Astrocyte (in vitro differentiated cells and primary cell): ENCODE measurements around the gene ARID3B. TPM values are rescaled to one million over a fixed set of nuclear protein-coding genes. Genes with fewer than 3 reads are reported as not detected.
"Not testable (repeated sequence)": the region's sequence is repeated elsewhere in the genome, so short reads cannot be mapped to it uniquely, and the experiment has no call there.

ENCODE experiments used
- DNase-seq: peaks from one replicate; pipeline ENCODE4 v3.0.0-alpha.2; 2010; ENCODE audit warnings: low read depth
- FAIRE-seq: peaks from 2 replicates; lab custom pipeline; 2011; peaks lifted over from hg19 to GRCh38; lab: Jason Lieb, UNC
- H2AFZ ChIP-seq: 2 replicates; pipeline ENCODE4 v1.6.0; 2012; ENCODE audit warnings: low read depth, low read length, inconsistent platforms
- H3K27ac ChIP-seq: 2 replicates; pipeline ENCODE4 v1.5.1; 2011; ENCODE audit warnings: low read depth, low read length, inconsistent platforms
- H3K27me3 ChIP-seq: 2 replicates; pipeline ENCODE4 v1.6.0; 2011; ENCODE audit warnings: low read length, inconsistent platforms; ENCODE audit not compliant: insufficient read depth
- H3K36me3 ChIP-seq: 2 replicates; pipeline ENCODE4 v1.5.1; 2011; ENCODE audit warnings: low read length, inconsistent platforms; ENCODE audit not compliant: insufficient read depth
- H3K4me1 ChIP-seq: 2 replicates; pipeline ENCODE4 v1.5.1; 2011; ENCODE audit warnings: low read length, inconsistent platforms; ENCODE audit not compliant: insufficient read depth
- H3K4me2 ChIP-seq: 2 replicates; pipeline ENCODE4 v1.6.0; 2012; ENCODE audit warnings: low read length, inconsistent platforms
- H3K4me3 ChIP-seq: 2 replicates; pipeline ENCODE4 v1.5.1; 2011; ENCODE audit warnings: low read depth, mild to moderate bottlenecking, low read length, inconsistent platforms; ENCODE audit not compliant: insufficient read depth
- H3K79me2 ChIP-seq: 2 replicates; pipeline ENCODE4 v1.6.0; 2012; ENCODE audit warnings: mild to moderate bottlenecking, low read length, inconsistent platforms; ENCODE audit not compliant: insufficient read depth
- H3K9ac ChIP-seq: 2 replicates; pipeline ENCODE4 v1.6.0; 2012; ENCODE audit warnings: mild to moderate bottlenecking, low read length, inconsistent platforms
- H3K9me3 ChIP-seq: 2 replicates; pipeline ENCODE4 v1.5.1; 2012; ENCODE audit warnings: low read depth, mild to moderate bottlenecking, low read length, inconsistent platforms; ENCODE audit not compliant: insufficient read depth
- H4K20me1 ChIP-seq: 2 replicates; pipeline ENCODE4 v1.6.0; 2012; ENCODE audit warnings: low read length, inconsistent platforms; ENCODE audit not compliant: insufficient read depth
- H3K27ac Mint-ChIP-seq: one replicate; pipeline ENCODE4 v1.8.0; 2021; ENCODE audit warnings: mild to moderate bottlenecking, mixed read lengths; ENCODE audit not compliant: unreplicated experiment
- H3K27me3 Mint-ChIP-seq: one replicate; pipeline ENCODE4 v1.8.0; 2021; ENCODE audit warnings: low read depth, mixed read lengths; ENCODE audit not compliant: unreplicated experiment
- H3K36me3 Mint-ChIP-seq: one replicate; pipeline ENCODE4 v1.8.0; 2021; ENCODE audit warnings: low read depth, mixed read lengths; ENCODE audit not compliant: unreplicated experiment
- H3K4me1 Mint-ChIP-seq: one replicate; pipeline ENCODE4 v1.8.0; 2021; ENCODE audit warnings: low read depth, mixed read lengths; ENCODE audit not compliant: unreplicated experiment
- H3K4me3 Mint-ChIP-seq: one replicate; pipeline ENCODE4 v1.8.0; 2021; ENCODE audit warnings: mild to moderate bottlenecking, moderate library complexity, mixed read lengths; ENCODE audit not compliant: unreplicated experiment
- H3K9me3 Mint-ChIP-seq: one replicate; pipeline ENCODE4 v1.8.0; 2021; ENCODE audit warnings: mild to moderate bottlenecking, mixed read lengths; ENCODE audit not compliant: unreplicated experiment
- EZH2 ChIP-seq: IDR thresholded peaks from 2 replicates; pipeline ENCODE4 v1.6.1; 2012; ENCODE audit warnings: mild to moderate bottlenecking, low read length, inconsistent platforms; ENCODE audit not compliant: insufficient read depth
- total RNA-seq: library from RNA; stranded (reverse); gene quantifications from 2 replicates; pipeline ENCODE4 v1.2.1, GENCODE V29; 2021
- TF ChIP-seq, protein P1 (sequence below): IDR thresholded peaks from 2 replicates; pipeline ENCODE4 v1.5.1; 2011; ENCODE audit warnings: low read depth, mild to moderate bottlenecking, inconsistent platforms, low read length, moderate library complexity; ENCODE audit not compliant: insufficient read depth

The ARID3B gene
- total RNA-seq, 1 donor from 2014 or later = 18.5 TPM

- Histone ChIP-seq H3K9ac (no peak overlapping the region), H3K27me3 (no peaks in the 10 kb centered on the region), H3K4me3 (no peak overlapping the region), H3K4me2 (no peak overlapping the region), H3K36me3 (no peaks in the 10 kb centered on the region), H3K4me1 (no peaks in the 10 kb centered on the region), H3K79me2 (no peaks in the 10 kb centered on the region), H3K27ac (no peak overlapping the region), H2AFZ (no peak overlapping the region), H3K9me3 (no peaks in the 10 kb centered on the region), H4K20me1 (no peaks in the 10 kb centered on the region)
- H3K27me3 Mint-ChIP-seq = peaks cover 4% of the 10 kb centered on the region
- no peak overlapping the region for H3K27ac Mint-ChIP-seq
- TF ChIP-seq, protein P1, sequence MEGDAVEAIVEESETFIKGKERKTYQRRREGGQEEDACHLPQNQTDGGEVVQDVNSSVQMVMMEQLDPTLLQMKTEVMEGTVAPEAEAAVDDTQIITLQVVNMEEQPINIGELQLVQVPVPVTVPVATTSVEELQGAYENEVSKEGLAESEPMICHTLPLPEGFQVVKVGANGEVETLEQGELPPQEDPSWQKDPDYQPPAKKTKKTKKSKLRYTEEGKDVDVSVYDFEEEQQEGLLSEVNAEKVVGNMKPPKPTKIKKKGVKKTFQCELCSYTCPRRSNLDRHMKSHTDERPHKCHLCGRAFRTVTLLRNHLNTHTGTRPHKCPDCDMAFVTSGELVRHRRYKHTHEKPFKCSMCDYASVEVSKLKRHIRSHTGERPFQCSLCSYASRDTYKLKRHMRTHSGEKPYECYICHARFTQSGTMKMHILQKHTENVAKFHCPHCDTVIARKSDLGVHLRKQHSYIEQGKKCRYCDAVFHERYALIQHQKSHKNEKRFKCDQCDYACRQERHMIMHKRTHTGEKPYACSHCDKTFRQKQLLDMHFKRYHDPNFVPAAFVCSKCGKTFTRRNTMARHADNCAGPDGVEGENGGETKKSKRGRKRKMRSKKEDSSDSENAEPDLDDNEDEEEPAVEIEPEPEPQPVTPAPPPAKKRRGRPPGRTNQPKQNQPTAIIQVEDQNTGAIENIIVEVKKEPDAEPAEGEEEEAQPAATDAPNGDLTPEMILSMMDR = no peak
- no peak for TF ChIP-seq EZH2
- FAIRE-seq (no peak), DNase-seq (no peak)
- H3K36me3 Mint-ChIP-seq = no peaks in the 10 kb centered on the region
- H3K9me3 Mint-ChIP-seq = no peaks in the 10 kb centered on the region
- no peak overlapping the region for H3K4me3 Mint-ChIP-seq
- peaks cover 3% of the 10 kb centered on the region for H3K4me1 Mint-ChIP-seq
Observed at GRCh38 chr15:74511583-74511982, 29.4 kb upstream of the ARID3B start.

DNA sequence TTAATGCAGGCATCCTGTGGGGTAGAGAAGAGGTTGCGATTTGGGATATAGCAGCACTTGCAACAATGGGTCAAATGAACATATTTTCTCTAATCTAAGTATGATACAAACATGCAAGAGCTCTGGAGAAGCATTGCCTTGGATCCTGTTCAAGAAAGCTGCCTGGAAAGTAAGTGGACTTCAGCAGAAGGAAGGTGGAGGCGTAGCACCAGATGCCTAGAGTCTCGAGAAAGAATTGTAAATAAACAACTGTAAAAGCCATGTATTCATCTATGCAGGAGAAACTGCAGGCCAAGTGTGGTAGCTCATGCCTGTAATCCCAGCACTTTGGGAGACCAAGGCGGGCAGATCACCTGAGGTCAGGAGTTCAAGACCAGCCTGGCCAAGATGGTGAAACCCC is 27.0 kb upstream of the ARID3B start:
- not testable (repeated sequence) for H3K36me3 Mint-ChIP-seq, DNase-seq, FAIRE-seq, H3K36me3 ChIP-seq, H3K27ac ChIP-seq, H3K4me1 Mint-ChIP-seq, H3K27ac Mint-ChIP-seq, H3K4me2 ChIP-seq, H3K79me2 ChIP-seq, H4K20me1 ChIP-seq, H2AFZ ChIP-seq, H3K27me3 ChIP-seq, H3K4me1 ChIP-seq, H3K9ac ChIP-seq, H3K9me3 ChIP-seq, H3K9me3 Mint-ChIP-seq, H3K4me3 Mint-ChIP-seq, H3K27me3 Mint-ChIP-seq, H3K4me3 ChIP-seq

DNA sequence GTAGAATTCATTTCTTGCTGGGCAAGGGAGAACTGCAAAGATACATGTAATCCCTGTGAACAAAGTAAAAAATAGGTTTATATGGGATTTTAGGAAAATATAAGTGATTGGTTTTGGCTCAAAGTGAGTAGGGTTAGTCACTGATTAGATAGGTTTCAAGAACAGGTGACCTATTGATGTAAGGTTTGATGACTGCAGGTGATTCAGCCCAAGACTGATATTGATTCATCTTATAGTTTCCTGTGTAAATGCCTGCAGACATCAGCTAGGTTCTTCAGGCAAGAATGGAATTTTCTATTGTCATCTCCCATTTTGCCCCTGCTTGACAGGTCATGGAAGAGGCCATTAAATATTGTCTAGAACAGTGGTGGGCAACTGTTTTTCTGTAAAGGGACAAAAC is 23.9 kb upstream of the ARID3B start:
- no peak overlapping the region for H3K4me3 Mint-ChIP-seq
- TF ChIP-seq, protein P1 = no peak
- TF ChIP-seq EZH2 = no peak

More for the DNA sequence above, 23.9 kb upstream of the ARID3B start:
- Mint-ChIP-seq H3K27me3 (peaks cover 4% of the 10 kb centered on the region), H3K4me1 (peaks cover 3% of the 10 kb centered on the region), H3K9me3 (no peaks in the 10 kb centered on the region), H3K27ac (no peak overlapping the region), H3K36me3 (no peaks in the 10 kb centered on the region)
- no peaks in the 10 kb centered on the region for H3K27me3 ChIP-seq
- H3K36me3 ChIP-seq = no peaks in the 10 kb centered on the region
- H2AFZ ChIP-seq = no peak overlapping the region
- no peaks in the 10 kb centered on the region for H3K79me2 ChIP-seq
- H3K9ac ChIP-seq = no peak overlapping the region
- no peaks in the 10 kb centered on the region for H3K9me3 ChIP-seq
- no peaks in the 10 kb centered on the region for H4K20me1 ChIP-seq
- DNase-seq = no peak
- FAIRE-seq = no peak
- H3K4me2 ChIP-seq = no peak overlapping the region
- H3K4me1 ChIP-seq = peaks cover 4% of the 10 kb centered on the region
- H3K4me3 ChIP-seq = no peak overlapping the region
- no peak overlapping the region for H3K27ac ChIP-seq
